ENCODE data around the gene RFK.
A peak's percentile ranks its signal among the peaks of the same experiment; 100 is the strongest.

The RFK gene

DNA sequence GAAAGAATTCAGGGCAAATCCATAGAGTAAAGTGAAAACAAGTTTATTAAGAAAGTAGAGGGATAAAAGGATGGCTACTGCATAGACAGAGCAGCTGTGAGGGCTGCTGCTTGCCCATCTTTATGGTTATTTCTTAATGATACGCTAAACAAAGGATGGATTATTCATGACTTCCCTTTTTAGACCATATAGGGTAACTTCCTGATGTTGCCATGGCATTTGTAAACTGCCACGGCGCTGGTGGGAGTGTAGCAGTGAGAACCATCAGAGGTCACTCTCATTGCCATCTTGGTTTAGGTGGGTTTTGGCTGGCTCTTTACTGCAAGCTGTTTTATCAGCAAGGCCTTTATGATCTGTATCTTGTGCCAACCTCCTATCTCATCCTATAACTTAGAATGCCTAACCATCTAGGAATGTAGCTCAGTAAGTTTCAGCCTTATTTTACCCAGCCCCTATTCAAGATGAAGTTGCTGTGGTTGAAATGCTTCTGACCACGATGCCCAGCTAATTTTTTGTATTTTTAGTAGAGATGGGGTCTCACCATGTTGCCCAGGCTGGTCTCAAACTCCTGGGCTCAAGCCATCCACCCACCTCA, 42.1 kb downstream of the RFK start:
- H3K4me3 ChIP-seq (replicated peaks; ENCODE audit: low read depth, low read length), result no peak overlapping the region
- H3K36me3 ChIP-seq (ENCODE audit: control insufficient read depth, insufficient read depth, low read length), result no peaks in the 10 kb centered on the region
- no peak for DNase-seq (ENCODE audit: extremely low read depth, insufficient read length)
- no peaks in the 10 kb centered on the region for H3K27me3 ChIP-seq (replicated peaks; ENCODE audit: control insufficient read depth, insufficient read depth, low read length)
- TF ChIP-seq, protein P1, sequence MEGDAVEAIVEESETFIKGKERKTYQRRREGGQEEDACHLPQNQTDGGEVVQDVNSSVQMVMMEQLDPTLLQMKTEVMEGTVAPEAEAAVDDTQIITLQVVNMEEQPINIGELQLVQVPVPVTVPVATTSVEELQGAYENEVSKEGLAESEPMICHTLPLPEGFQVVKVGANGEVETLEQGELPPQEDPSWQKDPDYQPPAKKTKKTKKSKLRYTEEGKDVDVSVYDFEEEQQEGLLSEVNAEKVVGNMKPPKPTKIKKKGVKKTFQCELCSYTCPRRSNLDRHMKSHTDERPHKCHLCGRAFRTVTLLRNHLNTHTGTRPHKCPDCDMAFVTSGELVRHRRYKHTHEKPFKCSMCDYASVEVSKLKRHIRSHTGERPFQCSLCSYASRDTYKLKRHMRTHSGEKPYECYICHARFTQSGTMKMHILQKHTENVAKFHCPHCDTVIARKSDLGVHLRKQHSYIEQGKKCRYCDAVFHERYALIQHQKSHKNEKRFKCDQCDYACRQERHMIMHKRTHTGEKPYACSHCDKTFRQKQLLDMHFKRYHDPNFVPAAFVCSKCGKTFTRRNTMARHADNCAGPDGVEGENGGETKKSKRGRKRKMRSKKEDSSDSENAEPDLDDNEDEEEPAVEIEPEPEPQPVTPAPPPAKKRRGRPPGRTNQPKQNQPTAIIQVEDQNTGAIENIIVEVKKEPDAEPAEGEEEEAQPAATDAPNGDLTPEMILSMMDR (IDR thresholded peaks at IDR 0.05; ENCODE audit: insufficient read depth, low read length, poor library complexity, severe bottlenecking), result no peak

DNA sequence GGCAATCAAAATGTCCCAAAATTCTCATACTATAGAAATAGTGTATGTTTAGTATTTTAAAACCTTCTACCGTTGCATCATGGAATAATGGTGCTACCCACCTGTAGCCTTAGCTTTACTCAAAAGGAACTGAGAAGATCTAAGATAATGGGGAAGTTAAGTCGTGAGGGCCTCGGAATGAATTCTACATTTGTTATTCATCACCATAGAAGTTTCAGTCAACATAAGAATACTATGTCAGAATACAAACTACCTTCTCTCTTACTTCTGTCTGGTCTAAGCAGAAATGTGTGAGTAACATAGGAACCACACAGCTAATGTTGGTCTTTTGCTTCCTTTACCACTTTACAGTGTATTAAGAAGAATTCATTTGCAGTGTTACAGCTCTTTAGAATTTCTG, 43.2 kb downstream of the RFK start:
- H3K36me3 ChIP-seq (ENCODE audit: control insufficient read depth, insufficient read depth, low read length), result no peaks in the 10 kb centered on the region
- TF ChIP-seq, protein P1 (IDR thresholded peaks at IDR 0.05; ENCODE audit: insufficient read depth, low read length, poor library complexity, severe bottlenecking), result no peak
- no peaks in the 10 kb centered on the region for H3K27me3 ChIP-seq (replicated peaks; ENCODE audit: control insufficient read depth, insufficient read depth, low read length)
- peak; percentile 4 for DNase-seq (ENCODE audit: extremely low read depth, insufficient read length)
- H3K4me3 ChIP-seq (replicated peaks; ENCODE audit: low read depth, low read length), result no peak overlapping the region

DNA sequence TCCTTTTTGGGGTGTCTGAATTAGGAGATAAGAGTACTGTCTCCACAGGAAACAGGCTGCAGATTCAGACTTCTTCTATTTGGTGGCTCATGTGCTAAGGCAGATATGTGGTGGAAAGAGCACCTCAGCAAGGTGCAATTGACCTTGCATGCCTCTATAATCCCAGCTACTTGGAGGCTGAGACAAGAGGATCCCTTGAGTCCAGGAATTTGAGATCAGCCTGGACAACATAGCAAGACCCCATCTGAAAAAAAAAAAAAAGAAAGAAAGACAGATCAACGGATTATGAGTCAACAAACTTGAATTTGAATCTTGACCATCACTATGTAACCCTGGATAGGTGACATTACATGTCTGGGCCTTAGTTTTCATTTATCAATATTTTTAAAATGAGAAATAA, 44.4 kb downstream of the RFK start:
- DNase-seq (ENCODE audit: extremely low read depth, insufficient read length), result no peak
- TF ChIP-seq, protein P1 (IDR thresholded peaks at IDR 0.05; ENCODE audit: insufficient read depth, low read length, poor library complexity, severe bottlenecking), result no peak
- Histone ChIP-seq H3K4me3 (replicated peaks; ENCODE audit: low read depth, low read length) (no peak overlapping the region), H3K27me3 (replicated peaks; ENCODE audit: control insufficient read depth, insufficient read depth, low read length) (no peaks in the 10 kb centered on the region), H3K36me3 (ENCODE audit: control insufficient read depth, insufficient read depth, low read length) (no peaks in the 10 kb centered on the region)

DNA sequence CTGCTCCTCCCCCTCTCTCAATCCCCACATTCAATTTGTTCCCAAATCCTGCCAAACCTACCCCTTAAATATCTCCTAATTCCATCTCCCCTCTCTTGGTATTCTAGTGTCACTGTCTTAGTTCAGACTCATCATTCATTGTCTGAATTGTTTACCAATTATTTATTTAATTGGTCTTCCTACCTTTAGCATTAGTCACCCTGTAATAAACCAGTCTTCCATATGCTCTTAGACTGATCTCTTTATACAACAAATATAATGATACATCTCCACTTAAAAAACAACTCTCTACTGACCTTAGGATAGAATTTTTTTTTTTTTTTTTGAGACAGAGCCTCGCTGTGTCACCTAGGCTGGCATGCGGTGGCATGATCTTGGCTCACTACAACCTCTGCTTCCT, 51.4 kb downstream of the RFK start:
- TF ChIP-seq, protein P1 (IDR thresholded peaks at IDR 0.05; ENCODE audit: insufficient read depth, low read length, poor library complexity, severe bottlenecking), result no peak
- Histone ChIP-seq H3K27me3 (replicated peaks; ENCODE audit: control insufficient read depth, insufficient read depth, low read length) (no peaks in the 10 kb centered on the region), H3K36me3 (ENCODE audit: control insufficient read depth, insufficient read depth, low read length) (no peaks in the 10 kb centered on the region), H3K4me3 (replicated peaks; ENCODE audit: low read depth, low read length) (no peak overlapping the region)
- no peak for DNase-seq (ENCODE audit: extremely low read depth, insufficient read length)

DNA sequence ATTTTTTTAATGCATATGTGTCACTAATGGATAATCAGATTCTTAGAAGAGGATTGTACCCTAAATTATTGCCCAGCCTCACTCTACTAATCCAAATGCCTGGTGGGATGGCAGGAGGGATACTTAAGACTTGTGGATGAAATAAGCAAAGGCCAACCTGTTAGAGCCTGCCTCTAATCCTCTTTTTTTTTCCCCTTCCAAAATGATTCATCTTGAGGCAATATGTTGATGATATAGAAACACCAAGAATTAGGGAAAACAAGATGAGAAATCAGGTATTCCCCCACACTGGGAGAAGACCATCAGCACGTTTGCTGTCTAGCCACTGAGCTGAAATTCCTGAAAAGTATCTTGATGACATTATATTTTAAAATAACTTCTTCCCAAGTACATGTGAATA, 52.0 kb downstream of the RFK start:
- TF ChIP-seq, protein P1 (IDR thresholded peaks at IDR 0.05; ENCODE audit: insufficient read depth, low read length, poor library complexity, severe bottlenecking), result no peak
- DNase-seq (ENCODE audit: extremely low read depth, insufficient read length), result no peak
- Histone ChIP-seq H3K27me3 (replicated peaks; ENCODE audit: control insufficient read depth, insufficient read depth, low read length) (no peaks in the 10 kb centered on the region), H3K4me3 (replicated peaks; ENCODE audit: low read depth, low read length) (no peak overlapping the region), H3K36me3 (ENCODE audit: control insufficient read depth, insufficient read depth, low read length) (no peaks in the 10 kb centered on the region)

DNA sequence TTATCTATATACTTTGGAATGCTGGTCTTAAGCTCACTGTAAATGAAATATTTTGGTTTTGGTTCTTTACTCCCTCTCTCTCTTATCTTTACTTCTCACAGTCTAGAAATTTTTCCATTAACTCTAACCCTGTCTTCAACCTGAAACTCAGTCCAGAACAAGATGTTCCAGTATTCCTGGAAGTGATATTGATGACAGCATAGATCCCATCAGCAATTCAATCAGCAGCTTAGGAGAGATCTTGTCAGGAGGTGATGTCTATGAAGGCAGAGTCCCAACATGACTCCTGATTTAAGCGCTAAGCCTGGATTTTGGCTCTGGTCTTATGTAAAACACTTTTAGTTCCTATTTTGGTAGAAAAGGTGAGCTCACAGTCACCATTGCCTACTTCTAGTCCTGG, 52.6 kb downstream of the RFK start:
- H3K36me3 ChIP-seq (ENCODE audit: control insufficient read depth, insufficient read depth, low read length), result no peaks in the 10 kb centered on the region

More for the DNA sequence above, 52.6 kb downstream of the RFK start:
- H3K27me3 ChIP-seq (replicated peaks; ENCODE audit: control insufficient read depth, insufficient read depth, low read length), result no peaks in the 10 kb centered on the region
- no peak overlapping the region for H3K4me3 ChIP-seq (replicated peaks; ENCODE audit: low read depth, low read length)
- DNase-seq (ENCODE audit: extremely low read depth, insufficient read length), result no peak
- TF ChIP-seq, protein P1 (IDR thresholded peaks at IDR 0.05; ENCODE audit: insufficient read depth, low read length, poor library complexity, severe bottlenecking), result no peak
